Ascending aorta (tissue), 2 donors: ENCODE measurements around the gene PPP1R1B. TPM values are rescaled to one million over a fixed set of nuclear protein-coding genes. Genes with fewer than 3 reads are reported as not detected.

Experiments
- DNase-seq, 2 donors: peaks; one replicate each; pipeline ENCODE4 v3.0.0-alpha.2; 2019; ENCODE audit warnings: low spot score in 2 of 2
- H3K27ac ChIP-seq, 2 donors: fragments of 200-600 bp; sonication (generic); one replicate each; pipeline ENCODE4 v1.5.1; 2016 to 2017; ENCODE audit warnings: mild to moderate bottlenecking in 1 of 2
- H3K27me3 ChIP-seq: fragments of 200-600 bp; sonication (generic); one replicate; pipeline ENCODE4 v1.5.1; 2017
- H3K36me3 ChIP-seq, 2 donors: fragments of 200-600 bp; sonication (generic); one replicate each; pipeline ENCODE4 v1.5.1; 2016
- H3K4me1 ChIP-seq, 2 donors: fragments of 200-600 bp; sonication (generic); one replicate each; pipeline ENCODE4 v1.5.1; 2016 to 2017; ENCODE audit warnings: mild to moderate bottlenecking in 1 of 2
- H3K4me3 ChIP-seq, 2 donors: fragments of 200-600 bp; sonication (generic); one replicate each; pipeline ENCODE4 v1.5.1; 2016 to 2017; ENCODE audit warnings: mild to moderate bottlenecking in 1 of 2
- H3K9me3 ChIP-seq, 2 donors: fragments of 200-600 bp; sonication (generic); one replicate each; pipeline ENCODE4 v1.5.1; 2016
- CTCF ChIP-seq, 3 experiments: fragments of 200-600 bp in 2 of 3; fragments of 450-650 bp in 1 of 3; sonication (generic) in 2 of 3; IDR thresholded peaks; one replicate each; pipeline ENCODE4 v1.5.1; 2016 to 2019; ENCODE audit warnings: antibody characterized with exemption in 3 of 3, mild to moderate bottlenecking in 1 of 3, moderate library complexity in 1 of 3
- intact Hi-C: fragments of 100-400 bp; cut with DNase I; formaldehyde crosslinking; loops from one replicate; pipeline ENCODE4 v1.15.1; 2023
- total RNA-seq: library from RNA; depleted of rRNA; stranded (reverse); fragments of >200 nt; gene quantifications from one replicate; pipeline ENCODE4 v1.1.0, GENCODE V29; 2016

Gene PPP1R1B
- total RNA-seq, 1 donor from 2014 or later, result 2.4 TPM

GRCh38 chr17:39617446-39618245 lies 9.1 kb upstream of the PPP1R1B start:
- H3K36me3 ChIP-seq, result no peaks in the 10 kb centered on the region
- no peaks in the 10 kb centered on the region for H3K9me3 ChIP-seq
- peak in 1 of 3 experiments; percentile 9 for TF ChIP-seq CTCF (IDR thresholded peaks at IDR 0.05)
- H3K4me3 ChIP-seq, result peak overlapping the region; percentile 70 to 79
- H3K27ac ChIP-seq, result no peak overlapping the region
- H3K27me3 ChIP-seq, result no peaks in the 10 kb centered on the region
- intact Hi-C loops, result no loop called here
- H3K4me1 ChIP-seq, result no peaks in the 10 kb centered on the region
- DNase-seq, result peak in 1 of 2 donors; percentile 77

GRCh38 chr17:39618246-39618913 lies 8.4 kb upstream of the PPP1R1B start:
- Histone ChIP-seq H3K36me3 (no peaks in the 10 kb centered on the region), H3K9me3 (no peaks in the 10 kb centered on the region), H3K27ac (no peak overlapping the region), H3K4me1 (peaks cover 0 to 2% of the 10 kb centered on the region in 2 donors), H3K27me3 (no peaks in the 10 kb centered on the region), H3K4me3 (peak overlapping the region; percentile 70 to 79)
- no peak for TF ChIP-seq CTCF (IDR thresholded peaks at IDR 0.05)
- DNase-seq, result no peak
- intact Hi-C loops, result no loop called here

GRCh38 chr17:39618956-39619785 lies 7.6 kb upstream of the PPP1R1B start:
- no peaks in the 10 kb centered on the region for H3K9me3 ChIP-seq
- DNase-seq, result no peak
- H3K4me1 ChIP-seq, result peaks cover 0 to 2% of the 10 kb centered on the region in 2 donors
- TF ChIP-seq CTCF (IDR thresholded peaks at IDR 0.05), result no peak
- intact Hi-C loops, result no loop called here
- peak overlapping the region in 1 of 2 donors; percentile 70 for H3K4me3 ChIP-seq
- no peaks in the 10 kb centered on the region for H3K27me3 ChIP-seq
- no peaks in the 10 kb centered on the region for H3K36me3 ChIP-seq
- no peak overlapping the region for H3K27ac ChIP-seq

GRCh38 chr17:39619786-39620101 lies 7.0 kb upstream of the PPP1R1B start:
- DNase-seq, result no peak
- no peaks in the 10 kb centered on the region for H3K27me3 ChIP-seq
- TF ChIP-seq CTCF (IDR thresholded peaks at IDR 0.05), result no peak
- no peak overlapping the region for H3K4me3 ChIP-seq
- no peaks in the 10 kb centered on the region for H3K9me3 ChIP-seq
- peaks cover 0 to 2% of the 10 kb centered on the region in 2 donors for H3K4me1 ChIP-seq
- no peak overlapping the region for H3K27ac ChIP-seq
- no peaks in the 10 kb centered on the region for H3K36me3 ChIP-seq
- intact Hi-C loops, result no loop called here

GRCh38 chr17:39621523-39622379 lies 5.0 kb upstream of the PPP1R1B start:
- H3K4me1 ChIP-seq, result peaks cover 1 to 5% of the 10 kb centered on the region in 2 donors
- peak; percentile 98 to 100 (median 100) for TF ChIP-seq CTCF (IDR thresholded peaks at IDR 0.05)
- no peak overlapping the region for H3K27ac ChIP-seq
- H3K4me3 ChIP-seq, result no peak overlapping the region
- H3K36me3 ChIP-seq, result no peaks in the 10 kb centered on the region
- peaks cover 4% of the 10 kb centered on the region for H3K27me3 ChIP-seq
- intact Hi-C loops, result loop anchor here (1.0 kb wide), 3 partner anchors 51 to 133 kb away; partner anchors contain the start of gene MIEN1
- no peaks in the 10 kb centered on the region for H3K9me3 ChIP-seq
- DNase-seq, result peak; percentile 53 to 93
